HepG2 (cell line): ENCODE measurements around the gene ADAMTS13.

Experiments used
- FOXK2 ChIP-seq: fragments of 450-650 bp; IDR thresholded peaks from 2 replicates; pipeline ENCODE4 v1.6.1; 2016
- JUNB ChIP-seq: sonication (generic); formaldehyde crosslinking; IDR thresholded peaks from 2 replicates; pipeline ENCODE4 v1.8.0; 2022; ENCODE audit warnings: missing genetic modification reagents, mild to moderate bottlenecking, borderline replicate concordance
- MLLT10 ChIP-seq: sonication (generic); formaldehyde crosslinking; IDR thresholded peaks from 2 replicates; pipeline ENCODE4 v1.4.0; 2020; ENCODE audit warnings: missing genetic modification reagents
- RELA ChIP-seq: sonication (generic); formaldehyde crosslinking; IDR thresholded peaks from 2 replicates; pipeline ENCODE4 v1.4.0; 2020; ENCODE audit warnings: missing genetic modification reagents
- THYN1 ChIP-seq: sonication (generic); formaldehyde crosslinking; IDR thresholded peaks from 2 replicates; pipeline ENCODE4 v1.8.1; 2023; ENCODE audit warnings: low read depth, mild to moderate bottlenecking, moderate library complexity, missing genetic modification reagents, borderline replicate concordance

DNA sequence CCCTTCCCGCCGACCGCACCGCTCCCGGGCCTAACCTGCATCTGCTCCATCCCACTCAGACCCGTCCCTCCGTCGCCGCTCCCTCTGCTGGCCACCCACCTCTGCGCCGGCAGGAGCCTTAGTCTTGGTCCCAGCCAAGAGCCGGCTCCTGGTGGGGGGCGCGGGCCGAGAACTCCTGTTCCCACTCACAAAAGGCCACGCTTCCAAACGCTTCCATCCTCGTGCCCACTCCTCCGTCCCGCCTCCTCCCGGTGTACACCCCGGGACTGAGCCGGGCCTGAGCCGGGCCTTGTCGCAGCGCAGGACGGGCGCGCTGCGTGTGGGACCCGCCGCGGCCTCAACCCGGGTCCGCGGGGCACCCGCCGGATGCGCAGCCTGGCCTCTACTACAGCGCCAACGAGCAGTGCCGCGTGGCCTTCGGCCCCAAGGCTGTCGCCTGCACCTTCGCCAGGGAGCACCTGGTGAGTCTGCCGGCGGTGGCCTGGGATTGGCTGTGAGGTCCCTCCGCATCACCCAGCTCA lies 7.5 kb downstream of the ADAMTS13 start:
- TF ChIP-seq THYN1, result no peak
- no peak for TF ChIP-seq JUNB
- TF ChIP-seq FOXK2, result no peak
- TF ChIP-seq MLLT10, result no peak
- no peak for TF ChIP-seq RELA
